A549 (cell line): ENCODE results near the gene SHISAL1.

ENCODE experiments used
- CHD4 ChIP-seq: fragments of 200-600 bp; sonication (generic); IDR thresholded peaks from 2 replicates; pipeline ENCODE4 v1.6.1; 2016; ENCODE audit warnings: antibody characterized with exemption, mild to moderate bottlenecking, borderline replicate concordance
- CTCF ChIP-seq: fragments of >200 bp; sonication (Bioruptor Twin); formaldehyde crosslinking; IDR thresholded peaks from 3 replicates; pipeline ENCODE4 v1.5.1; 2016
- E2F6 ChIP-seq: IDR thresholded peaks from 2 replicates; pipeline ENCODE4 v1.6.1; 2012; ENCODE audit warnings: low read depth, borderline replicate concordance
- HMGXB4 ChIP-seq: fragments of 250-450 bp; sonication (Bioruptor Pico); IDR thresholded peaks from 2 replicates; pipeline ENCODE4 v1.5.0; 2021; ENCODE audit warnings: mild to moderate bottlenecking, moderate library complexity, borderline replicate concordance
- MAFK ChIP-seq: fragments of 450-650 bp; IDR thresholded peaks from 2 replicates; pipeline ENCODE4 v1.6.1; 2014; ENCODE audit not compliant: partially characterized antibody
- MYC ChIP-seq: IDR thresholded peaks from 2 replicates; pipeline ENCODE4 v1.6.1; 2012; ENCODE audit warnings: mild to moderate bottlenecking, inconsistent platforms, low read length, improper control_type of control experiment, borderline replicate concordance
- REST ChIP-seq: fragments of 200-600 bp; sonication (generic); IDR thresholded peaks from 2 replicates; pipeline ENCODE4 v1.6.1; 2016; ENCODE audit warnings: antibody characterized with exemption, mild to moderate bottlenecking, moderate library complexity
- SMC3 ChIP-seq: fragments of >200 bp; sonication (Bioruptor Twin); formaldehyde crosslinking; IDR thresholded peaks from 3 replicates; pipeline ENCODE4 v1.6.1; 2018; ENCODE audit warnings: inconsistent platforms

GRCh38 chr22:44248926-44249325 is 63.8 kb downstream of the SHISAL1 start:
- TF ChIP-seq CTCF (no peak), REST (no peak), SMC3 (no peak), MAFK (no peak), MYC (no peak), CHD4 (no peak), E2F6 (no peak), HMGXB4 (CRISPR knock-in tag) (no peak)
